ENCODE measurements around the gene RAC3.
A peak's percentile ranks its signal among the peaks of the same experiment; 100 is the strongest.

Gene RAC3

GRCh38 chr17:82062076-82062983, 30.9 kb downstream of the RAC3 start:
- no peak for TF ChIP-seq CTCF (IDR thresholded peaks at IDR 0.05; ENCODE audit: extremely low read depth, missing control alignments)
- no peak for DNase-seq (ENCODE audit: low spot score)

- TF ChIP-seq CTCF (IDR thresholded peaks at IDR 0.05; ENCODE audit: extremely low read depth, missing control alignments) = no peak
- DNase-seq (ENCODE audit: low spot score) = no peak
Measured at GRCh38 chr17:82062984-82063368, 31.5 kb downstream of the RAC3 start.

GRCh38 chr17:82063424-82064415, 32.2 kb downstream of the RAC3 start:
- no peak for TF ChIP-seq CTCF (IDR thresholded peaks at IDR 0.05; ENCODE audit: extremely low read depth, missing control alignments)
- no peak for DNase-seq (ENCODE audit: low spot score)

- TF ChIP-seq CTCF (IDR thresholded peaks at IDR 0.05; ENCODE audit: extremely low read depth, missing control alignments) = no peak
- no peak for DNase-seq (ENCODE audit: low spot score)
Measured at GRCh38 chr17:82064433-82065192, 33.1 kb downstream of the RAC3 start.

- no peak for TF ChIP-seq CTCF (IDR thresholded peaks at IDR 0.05; ENCODE audit: extremely low read depth, missing control alignments)
- DNase-seq (ENCODE audit: low spot score) = no peak
Measured at GRCh38 chr17:82065193-82065637, 33.7 kb downstream of the RAC3 start.

GRCh38 chr17:82065638-82066303, 34.3 kb downstream of the RAC3 start, which contains the start of gene DUS1L:
DUS1L (minus strand) TSS chr17:82065804; CDS start chr17:82065059, 745 bp downstream.
- TF ChIP-seq CTCF (IDR thresholded peaks at IDR 0.05; ENCODE audit: extremely low read depth, missing control alignments) = no peak
- peak; percentile 97 for DNase-seq (ENCODE audit: low spot score)

Measured in GM20000 (cell line).